CMK (cell line): Measurements from ENCODE around the gene TXNRD2.

Source experiments
- DNase-seq: peaks from one replicate; pipeline ENCODE4 v3.0.0-alpha.2; 2010; ENCODE audit warnings: low read depth

The TXNRD2 gene

GRCh38 chr22:19979712-19980493, 38.3 kb upstream of the TXNRD2 start:
- no peak for DNase-seq

GRCh38 chr22:19978748-19979147, 37.1 kb upstream of the TXNRD2 start:
- no peak for DNase-seq

- no peak for DNase-seq
Measured at GRCh38 chr22:19977296-19978243, 36.0 kb upstream of the TXNRD2 start.

- no peak for DNase-seq
Measured at GRCh38 chr22:19976671-19977070, 35.1 kb upstream of the TXNRD2 start.

- no peak for DNase-seq
Measured at GRCh38 chr22:19975707-19976035, 34.1 kb upstream of the TXNRD2 start.

GRCh38 chr22:19974935-19975706, 33.5 kb upstream of the TXNRD2 start:
- no peak for DNase-seq

GRCh38 chr22:19974268-19974861, 32.7 kb upstream of the TXNRD2 start:
- DNase-seq, result no peak

- DNase-seq, result no peak
Measured at GRCh38 chr22:19973551-19974267, 32.1 kb upstream of the TXNRD2 start.

- no peak for DNase-seq
Measured at GRCh38 chr22:19972652-19973550, 31.3 kb upstream of the TXNRD2 start.

GRCh38 chr22:19972251-19972650, 30.6 kb upstream of the TXNRD2 start:
- no peak for DNase-seq

- DNase-seq, result no peak
Measured at GRCh38 chr22:19971276-19972124, 29.9 kb upstream of the TXNRD2 start.

- DNase-seq, result no peak
Measured at GRCh38 chr22:19970479-19971275, 29.1 kb upstream of the TXNRD2 start.

- no peak for DNase-seq
Measured at GRCh38 chr22:19970031-19970478, 28.4 kb upstream of the TXNRD2 start.

- DNase-seq, result no peak
Measured at GRCh38 chr22:19969141-19969928, 27.7 kb upstream of the TXNRD2 start.

GRCh38 chr22:19968450-19968891, 26.9 kb upstream of the TXNRD2 start:
- no peak for DNase-seq

GRCh38 chr22:19967850-19968449, 26.3 kb upstream of the TXNRD2 start:
- DNase-seq, result no peak
